Endodermal cell (in vitro differentiated cells): ENCODE measurements around the gene LHPP. TPM values are rescaled to one million over a fixed set of nuclear protein-coding genes. Genes with fewer than 3 reads are reported as not detected.

Experiments used
- DNase-seq: peaks from one replicate; pipeline ENCODE4 v3.0.0-alpha.2; 2017
- H3K27ac ChIP-seq: 2 replicates; pipeline ENCODE4 v1.5.1; 2013; ENCODE audit warnings: mild to moderate bottlenecking, low read depth, low read length, moderate library complexity
- H3K27me3 ChIP-seq: 2 replicates; pipeline ENCODE4 v1.6.1; 2013; ENCODE audit warnings: mild to moderate bottlenecking, low read length, moderate library complexity; ENCODE audit not compliant: insufficient read depth, control insufficient read depth, poor library complexity, severe bottlenecking
- H3K36me3 ChIP-seq: 2 replicates; pipeline ENCODE4 v1.7.0; 2013; ENCODE audit warnings: mild to moderate bottlenecking, low read length, moderate library complexity; ENCODE audit not compliant: control insufficient read depth, insufficient read depth
- H3K4me1 ChIP-seq: one replicate; pipeline ENCODE4 v1.7.0; 2013; ENCODE audit warnings: low read length; ENCODE audit not compliant: control insufficient read depth, insufficient read depth
- H3K4me3 ChIP-seq: 2 replicates; pipeline ENCODE4 v1.5.1; 2013; ENCODE audit warnings: mild to moderate bottlenecking, low read length, moderate library complexity
- H3K9ac ChIP-seq: 2 replicates; pipeline ENCODE4 v1.6.1; 2013; ENCODE audit warnings: mild to moderate bottlenecking, low read length, moderate library complexity; ENCODE audit not compliant: poor library complexity, severe bottlenecking; ENCODE audit errors: extremely low read depth
- H3K9me3 ChIP-seq: 2 replicates; pipeline ENCODE4 v1.6.1; 2013; ENCODE audit warnings: mild to moderate bottlenecking, low read length, moderate library complexity; ENCODE audit not compliant: control insufficient read depth
- H3K27ac Mint-ChIP-seq: 2 replicates; pipeline ENCODE4 v1.8.0; 2020; ENCODE audit warnings: mixed read lengths
- H3K27me3 Mint-ChIP-seq: 2 replicates; pipeline ENCODE4 v1.8.0; 2021; ENCODE audit warnings: mild to moderate bottlenecking, mixed read lengths; ENCODE audit not compliant: insufficient read depth
- H3K36me3 Mint-ChIP-seq: 2 replicates; pipeline ENCODE4 v1.8.0; 2020; ENCODE audit warnings: low read depth, mixed read lengths
- H3K4me1 Mint-ChIP-seq: 2 replicates; pipeline ENCODE4 v1.8.0; 2020; ENCODE audit warnings: mixed read lengths
- H3K4me3 Mint-ChIP-seq: 2 replicates; pipeline ENCODE4 v1.8.0; 2020; ENCODE audit warnings: mild to moderate bottlenecking, moderate library complexity, mixed read lengths
- H3K9me3 Mint-ChIP-seq: 2 replicates; pipeline ENCODE4 v1.8.0; 2020; ENCODE audit warnings: mild to moderate bottlenecking, mixed read lengths
- CTCF ChIP-seq: fragments of 200-600 bp; sonication (generic); conservative IDR thresholded peaks from 2 replicates; pipeline ENCODE4 v1.5.0; 2021; ENCODE audit warnings: antibody characterized with exemption, mild to moderate bottlenecking
- WGBS, 2 experiments: methylation state at CpG; one replicate each; pipeline versions ENCODE4 v1.1.5 to v1.1.7; 2013; ENCODE audit warnings: missing lambda C conversion rate in 2 of 2, mixed read lengths in 1 of 2; ENCODE audit not compliant: insufficient coverage in 1 of 2, insufficient read length in 1 of 2; 5-methylcytosine and 5-hydroxymethylcytosine counted together
- total RNA-seq, 2 donors: library from RNA; stranded (reverse); fragmentation: NEBNext Ultra II Directional in 1 of 2; extraction: Animal tissue kit (Norgen Biotek cat#: 25700) in 1 of 2; gene quantifications; 2 replicates in 1 of 2; 3 replicates in 1 of 2; pipeline ENCODE4 v1.2.1, GENCODE V29; 2021

Gene LHPP
- total RNA-seq, 2 donors from 2014 or later, result 23.3 to 24.8 TPM

GRCh38 chr10:124605856-124606812 is 144.5 kb downstream of the LHPP start:
- Mint-ChIP-seq H3K36me3 (no peaks in the 10 kb centered on the region), H3K4me3 (no peak overlapping the region), H3K4me1 (no peaks in the 10 kb centered on the region), H3K27ac (no peak overlapping the region), H3K27me3 (no peaks in the 10 kb centered on the region), H3K9me3 (no peaks in the 10 kb centered on the region)
- Histone ChIP-seq H3K9ac (no peak overlapping the region), H3K36me3 (no peaks in the 10 kb centered on the region), H3K27ac (no peak overlapping the region), H3K4me3 (no peak overlapping the region), H3K4me1 (no peaks in the 10 kb centered on the region), H3K9me3 (no peaks in the 10 kb centered on the region), H3K27me3 (no peaks in the 10 kb centered on the region)
- 85 to 86% methylated on average over 9 to 28 of the region's 31 CpGs for WGBS, 2 experiments
- TF ChIP-seq CTCF, result no peak
- no peak for DNase-seq

- Mint-ChIP-seq H3K27me3 (no peaks in the 10 kb centered on the region), H3K9me3 (no peaks in the 10 kb centered on the region), H3K4me3 (no peak overlapping the region), H3K4me1 (no peaks in the 10 kb centered on the region), H3K36me3 (no peaks in the 10 kb centered on the region), H3K27ac (no peak overlapping the region)
- WGBS, 2 experiments, result 52 to 53% methylated on average over 10 of the region's 10 CpGs
- H3K4me1 ChIP-seq, result no peaks in the 10 kb centered on the region
- DNase-seq, result no peak
- no peak overlapping the region for H3K9ac ChIP-seq
- no peak overlapping the region for H3K27ac ChIP-seq
- H3K9me3 ChIP-seq, result no peaks in the 10 kb centered on the region
- no peaks in the 10 kb centered on the region for H3K36me3 ChIP-seq
- TF ChIP-seq CTCF, result no peak
- no peak overlapping the region for H3K4me3 ChIP-seq
- no peaks in the 10 kb centered on the region for H3K27me3 ChIP-seq
Measured at GRCh38 chr10:124606822-124607221, 145.2 kb downstream of the LHPP start.

GRCh38 chr10:124607693-124608092 is 146.1 kb downstream of the LHPP start:
- H3K9me3 Mint-ChIP-seq, result no peaks in the 10 kb centered on the region
- H3K4me3 Mint-ChIP-seq, result no peak overlapping the region
- Histone ChIP-seq H3K27ac (no peak overlapping the region), H3K9me3 (no peaks in the 10 kb centered on the region), H3K4me3 (no peak overlapping the region), H3K9ac (no peak overlapping the region), H3K4me1 (no peaks in the 10 kb centered on the region), H3K36me3 (no peaks in the 10 kb centered on the region), H3K27me3 (no peaks in the 10 kb centered on the region)
- TF ChIP-seq CTCF, result no peak
- no peaks in the 10 kb centered on the region for H3K27me3 Mint-ChIP-seq
- H3K27ac Mint-ChIP-seq, result no peak overlapping the region
- WGBS, 2 experiments, result 89 to 93% methylated on average over 13 to 18 of the region's 18 CpGs
- DNase-seq, result no peak
- H3K4me1 Mint-ChIP-seq, result no peaks in the 10 kb centered on the region
- H3K36me3 Mint-ChIP-seq, result no peaks in the 10 kb centered on the region
